GM12892 (cell line): Measurements from ENCODE around the gene COMMD7.

Experiments
- POLR2A ChIP-seq: IDR thresholded peaks from 2 replicates; pipeline ENCODE4 v1.6.1; 2011; ENCODE audit warnings: low read depth, low read length, control low read depth
- POLR2AphosphoS5 ChIP-seq: IDR thresholded peaks from 2 replicates; pipeline ENCODE4 v1.6.1; 2011; ENCODE audit warnings: low read depth, low read length, control low read depth
- TAF1 ChIP-seq: IDR thresholded peaks from 2 replicates; pipeline ENCODE4 v1.6.1; 2011; ENCODE audit warnings: low read depth, mild to moderate bottlenecking, control low read depth, low read length, borderline replicate concordance

DNA sequence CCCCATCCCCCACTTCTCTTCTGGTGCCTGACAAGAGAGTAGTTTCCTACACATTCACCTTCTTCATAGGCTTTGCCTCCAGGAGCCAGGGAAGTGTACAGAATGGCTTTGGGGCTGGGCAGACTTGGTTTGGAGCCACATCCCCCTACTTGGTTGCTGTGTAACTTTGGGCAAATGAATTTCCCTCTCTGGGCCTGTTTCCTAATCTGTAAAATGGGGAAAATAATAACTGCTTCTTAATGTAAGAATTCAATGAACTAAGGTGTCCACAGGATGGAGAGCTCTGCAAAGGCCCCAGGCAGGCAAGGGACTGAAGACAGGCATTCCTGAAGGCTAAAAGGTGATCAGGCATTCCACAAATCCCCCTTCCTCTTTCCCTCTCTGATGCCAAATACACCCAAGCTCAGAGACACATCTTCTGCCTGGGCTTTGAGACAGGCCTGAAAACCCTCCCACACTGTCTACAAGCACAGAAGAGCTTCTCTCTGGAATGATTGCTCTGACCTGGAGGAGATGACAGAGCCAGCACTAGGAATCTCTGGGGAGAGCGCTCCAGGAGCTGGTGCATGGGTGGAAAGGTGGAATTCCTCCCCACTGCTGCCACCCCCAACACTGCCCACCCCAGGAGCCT lies 62.6 kb downstream of the COMMD7 start:
- TF ChIP-seq TAF1 (no peak), POLR2AphosphoS5 (no peak), POLR2A (no peak)
